GM21619 (cell line): Measurements from ENCODE around the gene LHX1.

Source experiments
- ATAC-seq: cut with Tn5 transposase; IDR thresholded peaks from one replicate; pipeline ENCODE4 v1.9.1; 2021; ENCODE audit not compliant: unreplicated experiment

Gene LHX1

GRCh38 chr17:36937959-36938565, 787 bp downstream of the LHX1 start:
- no peak for ATAC-seq

- ATAC-seq = no peak
Observed at GRCh38 chr17:36938566-36939051, 1.3 kb downstream of the LHX1 start.

- no peak for ATAC-seq
Observed at GRCh38 chr17:36939052-36939801, 2.0 kb downstream of the LHX1 start.

- ATAC-seq = no peak
Observed at GRCh38 chr17:36939802-36940312, 2.6 kb downstream of the LHX1 start.

GRCh38 chr17:36940313-36941264, 3.3 kb downstream of the LHX1 start:
- ATAC-seq = no peak

- ATAC-seq = no peak
Observed at GRCh38 chr17:36941265-36942010, 4.2 kb downstream of the LHX1 start.

- no peak for ATAC-seq
Observed at GRCh38 chr17:36942019-36942599, 4.8 kb downstream of the LHX1 start.

GRCh38 chr17:36942631-36943125, 5.4 kb downstream of the LHX1 start:
- no peak for ATAC-seq

- no peak for ATAC-seq
Observed at GRCh38 chr17:36943250-36944191, 6.2 kb downstream of the LHX1 start.

- ATAC-seq = no peak
Observed at GRCh38 chr17:36944553-36944952, 7.3 kb downstream of the LHX1 start.

- ATAC-seq = no peak
Observed at GRCh38 chr17:36945140-36945539, 7.9 kb downstream of the LHX1 start.

GRCh38 chr17:36945959-36946725, 8.9 kb downstream of the LHX1 start:
- no peak for ATAC-seq

- ATAC-seq = no peak
Observed at GRCh38 chr17:36946726-36947091, 9.4 kb downstream of the LHX1 start.

GRCh38 chr17:36947922-36948716, 10.8 kb downstream of the LHX1 start:
- no peak for ATAC-seq

- peak; percentile 87 for ATAC-seq
Observed at GRCh38 chr17:36948717-36949460, 11.6 kb downstream of the LHX1 start, which contains the start of gene AATF. AATF (plus strand) TSS chr17:36948954; CDS start chr17:36949126, 172 bp downstream.

GRCh38 chr17:36949461-36949927, 12.2 kb downstream of the LHX1 start:
- no peak for ATAC-seq
